GM19455 (cell line): ENCODE results near the gene YY1.

Experiments
- ATAC-seq: cut with Tn5 transposase; IDR thresholded peaks from one replicate; pipeline ENCODE4 v1.9.1; 2021; ENCODE audit not compliant: unreplicated experiment

Gene YY1

GRCh38 chr14:100330388-100330931, 91.5 kb downstream of the YY1 start:
- ATAC-seq = no peak

- ATAC-seq = no peak
These were observed 93.2 kb downstream of the YY1 start for GRCh38 chr14:100332071-100332639.
